Lower leg skin (tissue), 3 donors: Measurements from ENCODE around the gene FCN3.

Experiments used
- CTCF ChIP-seq, 3 donors: fragments of 450-650 bp; IDR thresholded peaks; one replicate each; pipeline ENCODE4 v1.5.1; 2016; ENCODE audit warnings: antibody characterized with exemption in 3 of 3, mild to moderate bottlenecking in 3 of 3, moderate library complexity in 2 of 3
- POLR2A ChIP-seq, 2 donors: fragments of 450-650 bp; IDR thresholded peaks; one replicate each; pipeline ENCODE4 v1.6.1; 2016 to 2017; ENCODE audit warnings: antibody characterized with exemption in 2 of 2, mild to moderate bottlenecking in 1 of 2, moderate library complexity in 1 of 2

- TF ChIP-seq CTCF (IDR thresholded peaks at IDR 0.05) (no peak), POLR2A (IDR thresholded peaks at IDR 0.05) (no peak)
Measured at GRCh38 chr1:27394282-27394658, 19.6 kb upstream of the FCN3 start.
